Activated CD8-positive, alpha-beta memory T cell treated with anti-CD3 and anti-CD28 coated beads, Interleukin-2, amount 50 U/mL, for 24 hours (primary cell): ENCODE results near the gene HPS4.

Source experiments
- DNase-seq: peaks from one replicate; pipeline ENCODE4 v3.0.0-alpha.2; 2020; ENCODE audit errors: extremely low read depth

Gene HPS4

GRCh38 chr22:26499188-26499703, 15.7 kb upstream of the HPS4 start:
- no peak for DNase-seq

GRCh38 chr22:26496456-26496855, 12.9 kb upstream of the HPS4 start:
- no peak for DNase-seq

GRCh38 chr22:26494506-26494905, 10.9 kb upstream of the HPS4 start:
- no peak for DNase-seq

- DNase-seq, result no peak
Observed at GRCh38 chr22:26492220-26492619, 8.6 kb upstream of the HPS4 start.

GRCh38 chr22:26489447-26490036, 6.0 kb upstream of the HPS4 start:
- no peak for DNase-seq

GRCh38 chr22:26487996-26488395, 4.4 kb upstream of the HPS4 start:
- DNase-seq, result no peak

- DNase-seq, result no peak
Observed at GRCh38 chr22:26486394-26486793, 2.8 kb upstream of the HPS4 start.

- DNase-seq, result no peak
Observed at GRCh38 chr22:26485806-26486390, 2.3 kb upstream of the HPS4 start.

- no peak for DNase-seq
Observed at GRCh38 chr22:26485013-26485412, 1.4 kb upstream of the HPS4 start.

GRCh38 chr22:26484360-26484706, 750 bp upstream of the HPS4 start:
- DNase-seq, result no peak

GRCh38 chr22:26483043-26483438, 542 bp downstream of the HPS4 start:
- DNase-seq, result no peak

- DNase-seq, result no peak
Observed at GRCh38 chr22:26482161-26482560, 1.4 kb downstream of the HPS4 start.

GRCh38 chr22:26481694-26482093, 1.9 kb downstream of the HPS4 start:
- no peak for DNase-seq

- no peak for DNase-seq
Observed at GRCh38 chr22:26481112-26481693, 2.4 kb downstream of the HPS4 start.

- DNase-seq, result no peak
Observed at GRCh38 chr22:26480611-26480932, 3.0 kb downstream of the HPS4 start.

GRCh38 chr22:26479792-26480610, 3.6 kb downstream of the HPS4 start:
- DNase-seq, result no peak

GRCh38 chr22:26479043-26479791, 4.4 kb downstream of the HPS4 start:
- no peak for DNase-seq

GRCh38 chr22:26477341-26477731, 6.2 kb downstream of the HPS4 start:
- DNase-seq, result no peak

GRCh38 chr22:26476705-26477340, 6.8 kb downstream of the HPS4 start:
- DNase-seq, result no peak

- no peak for DNase-seq
Observed at GRCh38 chr22:26474682-26475081, 8.9 kb downstream of the HPS4 start.

GRCh38 chr22:26471522-26471921, 12.1 kb downstream of the HPS4 start:
- no peak for DNase-seq

- no peak for DNase-seq
Observed at GRCh38 chr22:26470807-26471206, 12.8 kb downstream of the HPS4 start.
